OCI-LY3 (cell line): ENCODE measurements around the gene ART5.

Source experiments
- H2AFZ ChIP-seq: fragments of 200-600, 300-600 bp; shearing (Covaris generic); 2 replicates; pipeline ENCODE4 v1.6.0; 2014; ENCODE audit warnings: antibody characterized with exemption, low read depth, low read length
- H3K27ac ChIP-seq: fragments of 200-600, 300-600 bp; sonication (generic); 2 replicates; pipeline ENCODE4 v1.5.1; 2014; ENCODE audit warnings: mild to moderate bottlenecking, low read length, moderate library complexity, mixed read lengths
- H3K27me3 ChIP-seq: fragments of 200-600, 300-600 bp; sonication (generic); 2 replicates; pipeline ENCODE4 v1.6.1; 2014; ENCODE audit warnings: low read depth, low read length, mixed read lengths
- H3K36me3 ChIP-seq: fragments of 200-600, 300-600 bp; sonication (generic); replicated peaks from 2 replicates; pipeline ENCODE3; 2014; ENCODE audit warnings: low read depth, low read length, mixed read lengths
- H3K4me1 ChIP-seq: fragments of 300-600, 200-600 bp; sonication (generic); 2 replicates; pipeline ENCODE4 v1.6.1; 2014; ENCODE audit warnings: low read length, mixed read lengths
- H3K4me2 ChIP-seq: fragments of 200-600, 300-600 bp; sonication (generic); 2 replicates; pipeline ENCODE4 v1.6.1; 2014; ENCODE audit warnings: low read length, mixed read lengths
- H3K4me3 ChIP-seq: fragments of 300-600, 200-600 bp; sonication (generic); 2 replicates; pipeline ENCODE4 v1.5.1; 2014; ENCODE audit warnings: antibody characterized with exemption, mild to moderate bottlenecking, low read length, moderate library complexity
- H3K79me2 ChIP-seq: fragments of 300-600, 200-600 bp; shearing (Covaris generic); 2 replicates; pipeline ENCODE4 v1.6.1; 2014; ENCODE audit warnings: mild to moderate bottlenecking, low read length, mixed read lengths
- H3K9ac ChIP-seq: fragments of 300-600, 200-600 bp; shearing (Covaris generic); 2 replicates; pipeline ENCODE4 v1.6.0; 2014; ENCODE audit warnings: mild to moderate bottlenecking, low read length, moderate library complexity
- H3K9me3 ChIP-seq: fragments of 200-600, 300-600 bp; shearing (Covaris generic); 2 replicates; pipeline ENCODE4 v1.6.1; 2014; ENCODE audit warnings: low read length, mixed read lengths; ENCODE audit not compliant: insufficient read depth
- H4K20me1 ChIP-seq: fragments of 200-600, 300-600 bp; sonication (generic); 2 replicates; pipeline ENCODE4 v1.6.1; 2016; ENCODE audit warnings: low read length, mixed read lengths; ENCODE audit not compliant: insufficient read depth
- CTCF ChIP-seq: fragments of 200-600, 300-600 bp; sonication (generic); IDR thresholded peaks from 2 replicates; pipeline ENCODE4 v1.5.1; 2014; ENCODE audit warnings: antibody characterized with exemption, low read length, low read depth
- EZH2phosphoT487 ChIP-seq: fragments of 200-600 bp; shearing (Covaris generic); IDR thresholded peaks from 2 replicates; pipeline ENCODE4 v1.6.1; 2018; ENCODE audit warnings: antibody characterized with exemption, mixed run types, low read depth

ART5 gene

GRCh38 chr11:3637201-3637600 is 4.6 kb downstream of the ART5 start:
- no peak overlapping the region for H3K9ac ChIP-seq
- no peak overlapping the region for H3K4me2 ChIP-seq
- H3K4me1 ChIP-seq, result no peaks in the 10 kb centered on the region
- no peak overlapping the region for H3K4me3 ChIP-seq
- peaks cover 9% of the 10 kb centered on the region for H3K27me3 ChIP-seq
- no peaks in the 10 kb centered on the region for H3K79me2 ChIP-seq
- no peaks in the 10 kb centered on the region for H4K20me1 ChIP-seq
- H3K36me3 ChIP-seq, result no peaks in the 10 kb centered on the region
- H3K9me3 ChIP-seq, result no peaks in the 10 kb centered on the region
- TF ChIP-seq CTCF (no peak), EZH2phosphoT487 (no peak)
- H2AFZ ChIP-seq, result no peak overlapping the region
- no peak overlapping the region for H3K27ac ChIP-seq

GRCh38 chr11:3635641-3636375 is 6.0 kb downstream of the ART5 start:
- H3K4me3 ChIP-seq, result no peak overlapping the region
- TF ChIP-seq CTCF (no peak), EZH2phosphoT487 (no peak)
- H4K20me1 ChIP-seq, result no peaks in the 10 kb centered on the region
- no peak overlapping the region for H3K4me2 ChIP-seq
- no peaks in the 10 kb centered on the region for H3K9me3 ChIP-seq
- peaks cover 9% of the 10 kb centered on the region for H3K27me3 ChIP-seq
- H3K79me2 ChIP-seq, result no peaks in the 10 kb centered on the region
- H3K27ac ChIP-seq, result no peak overlapping the region
- no peak overlapping the region for H2AFZ ChIP-seq
- no peaks in the 10 kb centered on the region for H3K36me3 ChIP-seq
- no peaks in the 10 kb centered on the region for H3K4me1 ChIP-seq
- no peak overlapping the region for H3K9ac ChIP-seq

- H3K27ac ChIP-seq, result no peak overlapping the region
- peaks cover 5% of the 10 kb centered on the region for H3K27me3 ChIP-seq
- no peaks in the 10 kb centered on the region for H4K20me1 ChIP-seq
- H3K4me3 ChIP-seq, result no peak overlapping the region
- no peaks in the 10 kb centered on the region for H3K79me2 ChIP-seq
- no peaks in the 10 kb centered on the region for H3K9me3 ChIP-seq
- no peak overlapping the region for H3K4me2 ChIP-seq
- H3K4me1 ChIP-seq, result no peaks in the 10 kb centered on the region
- no peaks in the 10 kb centered on the region for H3K36me3 ChIP-seq
- H3K9ac ChIP-seq, result no peak overlapping the region
- TF ChIP-seq EZH2phosphoT487 (no peak), CTCF (no peak)
- no peak overlapping the region for H2AFZ ChIP-seq
These were observed 9.6 kb downstream of the ART5 start for GRCh38 chr11:3632070-3632660.

- H2AFZ ChIP-seq, result no peak overlapping the region
- H3K27ac ChIP-seq, result no peak overlapping the region
- no peak for TF ChIP-seq EZH2phosphoT487
- TF ChIP-seq CTCF, result no peak
- H4K20me1 ChIP-seq, result no peaks in the 10 kb centered on the region
- H3K4me3 ChIP-seq, result no peak overlapping the region
- H3K79me2 ChIP-seq, result no peaks in the 10 kb centered on the region
- no peaks in the 10 kb centered on the region for H3K36me3 ChIP-seq
- no peaks in the 10 kb centered on the region for H3K9me3 ChIP-seq
- H3K4me2 ChIP-seq, result no peak overlapping the region
- no peaks in the 10 kb centered on the region for H3K4me1 ChIP-seq
- H3K27me3 ChIP-seq, result peaks cover 2% of the 10 kb centered on the region
- H3K9ac ChIP-seq, result no peak overlapping the region
These were observed 10.5 kb downstream of the ART5 start for GRCh38 chr11:3631331-3631730.
